ENCODE data around the gene TBCK.
"Not testable (repeated sequence)": the region's sequence is repeated elsewhere in the genome, so short reads cannot be mapped to it uniquely, and the experiment has no call there.

Gene TBCK

GRCh38 chr4:106315968-106316772, at the start of gene TBCK, which contains the start of gene AIMP1:
Gene TBCK, minus strand, starts transcription at chr4:106316209. Its CDS starts 7,249 bp downstream, at chr4:106308960.
Gene AIMP1, plus strand, starts transcription at chr4:106316550. Its CDS starts 8,460 bp downstream, at chr4:106325010.
- peak; percentile 87 for DNase-seq

- DNase-seq: no peak
Observed at GRCh38 chr4:106365613-106366012, 49.6 kb upstream of the TBCK start.

GRCh38 chr4:106364282-106364681, 48.3 kb upstream of the TBCK start:
- no peak for DNase-seq

- no peak for DNase-seq
Observed at GRCh38 chr4:106362086-106362825, 46.2 kb upstream of the TBCK start.

- no peak for DNase-seq
Observed at GRCh38 chr4:106358899-106359298, 42.9 kb upstream of the TBCK start.

GRCh38 chr4:106355193-106355592, 39.2 kb upstream of the TBCK start:
- no peak for DNase-seq

- no peak for DNase-seq
Observed at GRCh38 chr4:106353786-106354185, 37.8 kb upstream of the TBCK start.

GRCh38 chr4:106351016-106351415, 35.0 kb upstream of the TBCK start:
- DNase-seq: no peak

- no peak for DNase-seq
Observed at GRCh38 chr4:106347167-106347566, 31.2 kb upstream of the TBCK start.

GRCh38 chr4:106344647-106344970, 28.6 kb upstream of the TBCK start:
- no peak for DNase-seq

GRCh38 chr4:106343865-106344646, 28.0 kb upstream of the TBCK start:
- no peak for DNase-seq

- DNase-seq: no peak
Observed at GRCh38 chr4:106340774-106341173, 24.8 kb upstream of the TBCK start.

GRCh38 chr4:106339431-106339830, 23.4 kb upstream of the TBCK start:
- no peak for DNase-seq

GRCh38 chr4:106338671-106339070, 22.7 kb upstream of the TBCK start:
- DNase-seq: no peak

GRCh38 chr4:106337916-106338315, 21.9 kb upstream of the TBCK start:
- no peak for DNase-seq

- DNase-seq: no peak
Observed at GRCh38 chr4:106336618-106337017, 20.6 kb upstream of the TBCK start.

- DNase-seq: no peak
Observed at GRCh38 chr4:106334741-106335470, 18.9 kb upstream of the TBCK start.

- no peak for DNase-seq
Observed at GRCh38 chr4:106333186-106333585, 17.2 kb upstream of the TBCK start.

- DNase-seq: peak; percentile 3
Observed at GRCh38 chr4:106329041-106329618, 13.1 kb upstream of the TBCK start.

GRCh38 chr4:106325800-106326199, 9.8 kb upstream of the TBCK start:
- DNase-seq: no peak

- no peak for DNase-seq
Observed at GRCh38 chr4:106323119-106323518, 7.1 kb upstream of the TBCK start.

- DNase-seq: not testable (repeated sequence)
Observed at GRCh38 chr4:106321814-106322213, 5.8 kb upstream of the TBCK start.

All from NCI-H1694 treated with DMSO at 0.1 percent for 48 hours (cell line).